Measurements from ENCODE around the gene IL36G. TPM values are rescaled to one million over a fixed set of nuclear protein-coding genes. Genes with fewer than 3 reads are reported as not detected.
A peak's percentile ranks its signal among the peaks of the same experiment; 100 is the strongest.

The IL36G gene
- total RNA-seq, 6 experiments from 2014 or later = not detected

DNA sequence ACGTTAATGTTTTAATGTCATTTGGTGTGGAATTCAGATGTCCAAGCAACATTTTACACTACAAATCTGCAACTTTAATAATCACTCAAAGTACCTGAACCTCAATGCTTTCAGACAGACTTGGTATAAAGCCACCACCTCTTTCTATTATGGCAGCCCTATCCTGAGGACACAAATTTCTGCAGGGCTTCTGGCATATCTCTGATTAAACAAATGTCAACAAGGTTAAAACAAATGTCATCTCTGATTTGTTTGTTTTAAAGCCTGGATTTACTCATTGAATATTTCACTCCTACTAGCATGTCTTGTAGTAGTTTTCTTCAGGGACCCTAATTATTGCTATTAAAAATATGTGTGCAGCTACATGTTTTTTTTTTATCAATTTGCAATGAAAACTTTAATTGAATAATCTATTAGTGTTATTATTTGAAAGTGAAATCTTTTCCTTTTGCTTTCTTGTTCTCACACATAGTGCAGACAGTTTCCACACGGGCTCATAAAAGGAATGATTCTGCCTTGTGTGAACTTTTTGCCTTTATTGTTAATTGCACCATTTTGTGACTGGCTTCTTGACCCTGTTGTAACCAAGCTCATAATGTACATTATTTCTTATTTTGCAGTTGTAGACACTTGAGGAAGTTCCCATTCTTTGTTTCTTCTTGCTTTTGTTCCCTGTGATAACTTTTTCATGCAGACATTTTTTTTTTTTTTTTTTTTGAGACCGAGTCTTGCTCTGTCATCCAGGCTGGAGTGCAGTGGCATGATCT, 36.8 kb upstream of the IL36G start:
- peaks cover 32% of the 10 kb centered on the region for H3K4me1 Mint-ChIP-seq (ENCODE audit: low read depth)
- H3K27ac Mint-ChIP-seq = no peak overlapping the region
- no peaks in the 10 kb centered on the region for H3K36me3 Mint-ChIP-seq (ENCODE audit: low read depth)
- TF ChIP-seq, protein P1, sequence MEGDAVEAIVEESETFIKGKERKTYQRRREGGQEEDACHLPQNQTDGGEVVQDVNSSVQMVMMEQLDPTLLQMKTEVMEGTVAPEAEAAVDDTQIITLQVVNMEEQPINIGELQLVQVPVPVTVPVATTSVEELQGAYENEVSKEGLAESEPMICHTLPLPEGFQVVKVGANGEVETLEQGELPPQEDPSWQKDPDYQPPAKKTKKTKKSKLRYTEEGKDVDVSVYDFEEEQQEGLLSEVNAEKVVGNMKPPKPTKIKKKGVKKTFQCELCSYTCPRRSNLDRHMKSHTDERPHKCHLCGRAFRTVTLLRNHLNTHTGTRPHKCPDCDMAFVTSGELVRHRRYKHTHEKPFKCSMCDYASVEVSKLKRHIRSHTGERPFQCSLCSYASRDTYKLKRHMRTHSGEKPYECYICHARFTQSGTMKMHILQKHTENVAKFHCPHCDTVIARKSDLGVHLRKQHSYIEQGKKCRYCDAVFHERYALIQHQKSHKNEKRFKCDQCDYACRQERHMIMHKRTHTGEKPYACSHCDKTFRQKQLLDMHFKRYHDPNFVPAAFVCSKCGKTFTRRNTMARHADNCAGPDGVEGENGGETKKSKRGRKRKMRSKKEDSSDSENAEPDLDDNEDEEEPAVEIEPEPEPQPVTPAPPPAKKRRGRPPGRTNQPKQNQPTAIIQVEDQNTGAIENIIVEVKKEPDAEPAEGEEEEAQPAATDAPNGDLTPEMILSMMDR (IDR thresholded peaks at IDR 0.05) = no peak
- H3K9me3 Mint-ChIP-seq = peaks cover 9% of the 10 kb centered on the region
- no peak overlapping the region for H3K4me3 Mint-ChIP-seq
- H3K27me3 Mint-ChIP-seq (ENCODE audit: insufficient read depth) = no peaks in the 10 kb centered on the region; the same call in none of the 2 replicates
- no peak for DNase-seq

DNA sequence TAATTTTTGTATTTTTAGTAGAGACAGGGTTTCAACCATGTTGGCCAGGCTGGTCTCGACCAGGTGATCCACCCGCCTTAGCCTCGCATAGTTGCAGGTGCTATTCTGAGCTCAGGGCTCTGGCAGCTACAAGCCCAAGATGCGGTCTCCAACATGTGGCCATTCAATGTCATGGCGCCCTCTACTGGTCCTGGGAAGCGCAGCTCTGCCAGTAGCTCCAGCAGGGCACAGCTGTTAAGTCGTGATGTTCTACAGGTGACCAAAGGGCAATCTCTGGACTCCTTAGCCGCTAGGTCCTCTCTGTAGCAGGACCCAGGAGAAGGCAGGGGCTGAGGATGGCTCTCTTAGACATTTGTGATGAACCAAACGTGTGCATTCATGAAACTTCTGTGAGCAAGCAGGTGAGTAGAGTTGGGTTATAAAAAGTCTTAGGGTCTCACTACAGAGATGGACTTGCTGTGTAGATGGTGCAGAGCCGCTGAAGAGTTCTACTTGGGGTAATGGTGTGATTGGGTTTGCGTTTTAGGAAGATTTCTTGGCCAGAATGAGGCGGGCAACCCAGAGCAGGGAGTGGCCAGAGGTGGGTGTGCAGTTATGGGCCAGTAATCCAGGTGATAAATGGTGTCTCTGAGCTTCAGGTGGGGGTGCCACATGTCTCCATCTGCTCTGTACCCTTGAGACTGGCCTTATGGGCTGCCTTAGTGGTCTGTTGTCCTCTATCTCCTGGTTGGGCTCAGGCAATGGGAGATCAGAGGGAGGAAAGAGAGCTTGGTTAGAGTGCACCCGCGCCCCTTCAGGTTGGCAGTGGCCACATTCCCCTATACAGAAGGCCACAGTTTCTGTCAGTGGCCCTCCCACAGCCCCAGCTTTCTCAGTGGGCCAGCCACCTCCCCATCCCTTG, 35.8 kb upstream of the IL36G start:
- no peaks in the 10 kb centered on the region for H3K36me3 Mint-ChIP-seq (ENCODE audit: low read depth)
- no peak overlapping the region for H3K27ac Mint-ChIP-seq
- H3K27me3 Mint-ChIP-seq (ENCODE audit: insufficient read depth) = no peaks in the 10 kb centered on the region; the same call in none of the 2 replicates
- H3K9me3 Mint-ChIP-seq = peaks cover 9% of the 10 kb centered on the region
- peak; percentile 67 for DNase-seq
- peaks cover 22% of the 10 kb centered on the region for H3K4me1 Mint-ChIP-seq (ENCODE audit: low read depth)
- no peak overlapping the region for H3K4me3 Mint-ChIP-seq
- TF ChIP-seq, protein P1 (IDR thresholded peaks at IDR 0.05) = peak; percentile 95

GRCh38 chr2:112942654-112943002, 35.2 kb upstream of the IL36G start:
- TF ChIP-seq, protein P1 (IDR thresholded peaks at IDR 0.05) = no peak
- Mint-ChIP-seq H3K27ac (no peak overlapping the region), H3K27me3 (ENCODE audit: insufficient read depth) (no peaks in the 10 kb centered on the region; the same call in none of the 2 replicates), H3K36me3 (ENCODE audit: low read depth) (no peaks in the 10 kb centered on the region), H3K4me1 (ENCODE audit: low read depth) (peaks cover 20% of the 10 kb centered on the region), H3K9me3 (peaks cover 9% of the 10 kb centered on the region), H3K4me3 (no peak overlapping the region)
- peak; percentile 10 for DNase-seq

GRCh38 chr2:112944971-112945370, 32.8 kb upstream of the IL36G start:
- TF ChIP-seq, protein P1 (IDR thresholded peaks at IDR 0.05) = no peak
- Mint-ChIP-seq H3K4me3 (no peak overlapping the region), H3K4me1 (ENCODE audit: low read depth) (peaks cover 7% of the 10 kb centered on the region), H3K36me3 (ENCODE audit: low read depth) (no peaks in the 10 kb centered on the region), H3K27ac (no peak overlapping the region), H3K27me3 (ENCODE audit: insufficient read depth) (peaks cover 6% of the 10 kb centered on the region), H3K9me3 (peaks cover 9% of the 10 kb centered on the region)
- no peak for DNase-seq

GRCh38 chr2:112946086-112946485, 31.7 kb upstream of the IL36G start:
- peaks cover 9% of the 10 kb centered on the region for H3K9me3 Mint-ChIP-seq
- H3K36me3 Mint-ChIP-seq (ENCODE audit: low read depth) = no peaks in the 10 kb centered on the region
- H3K27ac Mint-ChIP-seq = no peak overlapping the region
- no peak for DNase-seq
- no peak overlapping the region for H3K4me3 Mint-ChIP-seq
- TF ChIP-seq, protein P1 (IDR thresholded peaks at IDR 0.05) = no peak
- H3K4me1 Mint-ChIP-seq (ENCODE audit: low read depth) = peaks cover 7% of the 10 kb centered on the region
- peaks cover 12% of the 10 kb centered on the region for H3K27me3 Mint-ChIP-seq (ENCODE audit: insufficient read depth)
